Spleen (tissue), 11 donors: ENCODE data around the gene APOA1. TPM values are rescaled to one million over a fixed set of nuclear protein-coding genes. Genes with fewer than 3 reads are reported as not detected.

ENCODE experiments used
- DNase-seq: peaks from one replicate; pipeline ENCODE4 v3.0.0-alpha.2; 2020
- H3K27ac ChIP-seq, 8 donors: fragments of 200-600 bp; sonication (generic) in 7 of 8; 1 replicate in 4 of 8; 2 replicates in 4 of 8; pipeline versions ENCODE4 v1.5.0 to v1.8.0; 2016 to 2021; ENCODE audit warnings: inconsistent platforms in 4 of 8, mild to moderate bottlenecking in 4 of 8, moderate library complexity in 1 of 8
- H3K27me3 ChIP-seq, 7 donors: fragments of 200-600 bp; sonication (generic) in 6 of 7; replicated peaks in 1 of 7; 1 replicate in 4 of 7; 2 replicates in 3 of 7; pipeline versions ENCODE4 v1.5.0 to v1.8.0; 2016 to 2021; ENCODE audit warnings: inconsistent platforms in 3 of 7, mild to moderate bottlenecking in 1 of 7
- H3K36me3 ChIP-seq, 6 donors: fragments of 200-600 bp; sonication (generic) in 5 of 6; 1 replicate in 4 of 6; 2 replicates in 2 of 6; pipeline versions ENCODE4 v1.5.0 to v1.8.0; 2016 to 2021; ENCODE audit warnings: inconsistent platforms in 2 of 6
- H3K4me1 ChIP-seq, 6 donors: fragments of 200-600 bp; sonication (generic) in 5 of 6; 1 replicate in 3 of 6; 2 replicates in 3 of 6; pipeline versions ENCODE4 v1.5.0 to v1.8.0; 2016 to 2021; ENCODE audit warnings: inconsistent platforms in 3 of 6
- H3K4me3 ChIP-seq, 8 donors: fragments of 200-600 bp; sonication (generic) in 7 of 8; 1 replicate in 4 of 8; 2 replicates in 4 of 8; pipeline versions ENCODE4 v1.5.0 to v1.8.0; 2016 to 2021; ENCODE audit warnings: inconsistent platforms in 4 of 8, mild to moderate bottlenecking in 4 of 8, moderate library complexity in 2 of 8
- H3K9me3 ChIP-seq, 8 donors: fragments of 200-600 bp; sonication (generic) in 7 of 8; 1 replicate in 4 of 8; 2 replicates in 4 of 8; pipeline versions ENCODE4 v1.5.0 to v1.8.0; 2016 to 2021; ENCODE audit warnings: inconsistent platforms in 4 of 8
- POLR2A ChIP-seq, 3 donors: fragments of 450-650 bp; IDR thresholded peaks; one replicate each; pipeline ENCODE4 v1.5.1; 2017; ENCODE audit warnings: antibody characterized with exemption in 3 of 3, mild to moderate bottlenecking in 1 of 3
- POLR2AphosphoS5 ChIP-seq, 3 donors: sonication (generic); formaldehyde crosslinking; IDR thresholded peaks; one replicate each; pipeline ENCODE4 v1.5.1; 2017; ENCODE audit warnings: antibody characterized with exemption in 3 of 3
- WGBS, 5 donors: extraction: QIAGEN DNeasy Blood & Tissue Kit in 3 of 5; methylation state at CpG; one replicate each; pipeline versions ENCODE4 v1.1.5 to v1.1.7; 2013 to 2018; 5-methylcytosine and 5-hydroxymethylcytosine counted together
- intact Hi-C: fragments of 100-400 bp; cut with DNase I; formaldehyde crosslinking; loops from one replicate; pipeline ENCODE4 v1.15.0; 2023; ENCODE audit warnings: low total_unique reads
- polyA plus RNA-seq, 3 donors: library from polyadenylated mRNA; stranded (reverse); fragments of 200-250 nt; gene quantifications; one replicate each; pipeline ENCODE4 v1.2.1, GENCODE V29; 2013
- total RNA-seq, 7 donors: library from RNA; depleted of rRNA in 3 of 7; stranded (reverse); fragments of >200 nt in 3 of 7; fragmentation: NEBNext Ultra II Directional in 4 of 7; extraction: Animal tissue kit (Norgen Biotek cat#: 25700) in 4 of 7; gene quantifications; one replicate each; pipeline versions ENCODE4 v1.1.0 to v1.2.1, GENCODE V29; 2016 to 2021
- TF ChIP-seq, protein P1 (sequence below), 11 experiments: fragments of 200-600 bp in 7 of 11; fragments of 450-650 bp in 4 of 11; sonication (generic) in 4 of 11; IDR thresholded peaks in 8 of 11; conservative IDR thresholded peaks in 3 of 11; 1 replicate in 7 of 11; 2 replicates in 4 of 11; pipeline versions ENCODE4 v1.4.0 to v1.8.0; 2016 to 2021; ENCODE audit warnings: antibody characterized with exemption in 11 of 11, inconsistent platforms in 4 of 11, mild to moderate bottlenecking in 1 of 11
- donor health status: healthy with polysubstance abuse.
- donor health status: DM: no; HTN: no; CAD: no; lungs with moderate emphysema.
- donor health status: DM: no; HTN: no; CAD: no.
- donor health status: Bipolar disorder and iron deficiency.
- donor health status: healthy.
- donor health status: DM: no; HTN: no; CAD: no.
- donor health status: DM: yes; HTN: yes; CAD: no.

Gene APOA1
- total and polyA plus RNA-seq, 10 donors, result 0.44 to 3.3 (median 1.5) TPM; not detected in 2

DNA sequence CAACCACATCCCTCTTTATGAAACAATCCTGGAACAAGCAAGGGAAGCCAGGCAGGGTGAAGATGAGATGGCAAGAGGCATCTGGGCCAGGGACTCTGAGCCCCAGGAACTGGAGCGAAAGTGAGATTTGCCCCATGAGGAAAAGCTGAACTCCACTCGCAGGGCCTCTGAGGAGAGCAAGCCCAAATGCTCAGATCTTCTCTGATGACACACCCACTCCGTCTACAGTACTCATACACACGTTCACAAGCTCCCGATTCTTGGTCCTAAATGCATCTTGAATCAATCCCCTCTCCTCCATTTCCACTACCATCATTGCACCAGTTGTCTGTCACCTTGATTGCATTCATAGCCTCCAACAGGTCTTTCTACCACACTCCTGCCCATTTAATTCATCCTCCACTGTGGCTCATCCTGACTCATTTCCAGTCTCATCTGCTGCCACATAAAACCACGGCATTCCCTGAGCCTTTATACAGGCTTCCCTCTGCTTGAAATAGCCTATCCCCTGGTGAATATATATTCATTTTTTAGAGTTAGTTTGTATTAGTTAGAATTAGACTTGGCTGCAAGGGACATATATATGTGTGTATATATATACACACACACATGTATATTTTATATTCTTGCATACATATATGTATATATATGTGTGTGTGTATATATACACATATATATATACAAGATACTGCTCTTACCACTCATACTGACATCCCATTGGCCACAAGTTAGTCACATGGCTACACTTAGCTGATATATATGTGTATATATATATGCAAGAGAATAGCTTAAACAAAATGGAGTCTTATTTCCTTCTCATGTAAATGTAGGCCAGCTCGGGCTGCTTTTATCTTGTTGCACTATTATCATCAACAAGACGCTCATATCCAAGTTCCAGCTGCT lies 44.3 kb downstream of the APOA1 start:
- no peak overlapping the region for H3K4me3 ChIP-seq
- intact Hi-C loops, result no loop called here
- H3K27ac ChIP-seq, result no peak overlapping the region
- TF ChIP-seq POLR2A (IDR thresholded peaks at IDR 0.05) (no peak), POLR2AphosphoS5 (IDR thresholded peaks at IDR 0.05) (no peak)
- TF ChIP-seq, protein P1, sequence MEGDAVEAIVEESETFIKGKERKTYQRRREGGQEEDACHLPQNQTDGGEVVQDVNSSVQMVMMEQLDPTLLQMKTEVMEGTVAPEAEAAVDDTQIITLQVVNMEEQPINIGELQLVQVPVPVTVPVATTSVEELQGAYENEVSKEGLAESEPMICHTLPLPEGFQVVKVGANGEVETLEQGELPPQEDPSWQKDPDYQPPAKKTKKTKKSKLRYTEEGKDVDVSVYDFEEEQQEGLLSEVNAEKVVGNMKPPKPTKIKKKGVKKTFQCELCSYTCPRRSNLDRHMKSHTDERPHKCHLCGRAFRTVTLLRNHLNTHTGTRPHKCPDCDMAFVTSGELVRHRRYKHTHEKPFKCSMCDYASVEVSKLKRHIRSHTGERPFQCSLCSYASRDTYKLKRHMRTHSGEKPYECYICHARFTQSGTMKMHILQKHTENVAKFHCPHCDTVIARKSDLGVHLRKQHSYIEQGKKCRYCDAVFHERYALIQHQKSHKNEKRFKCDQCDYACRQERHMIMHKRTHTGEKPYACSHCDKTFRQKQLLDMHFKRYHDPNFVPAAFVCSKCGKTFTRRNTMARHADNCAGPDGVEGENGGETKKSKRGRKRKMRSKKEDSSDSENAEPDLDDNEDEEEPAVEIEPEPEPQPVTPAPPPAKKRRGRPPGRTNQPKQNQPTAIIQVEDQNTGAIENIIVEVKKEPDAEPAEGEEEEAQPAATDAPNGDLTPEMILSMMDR (IDR thresholded peaks at IDR 0.05 in 8 of 11, conservative IDR thresholded peaks at IDR 0.05 in 3 of 11), result no peak
- no peaks in the 10 kb centered on the region for H3K9me3 ChIP-seq
- no peak for DNase-seq
- 75 to 92% (median 81%) methylated on average over 8 of the region's 8 CpGs for WGBS, 5 donors
- H3K4me1 ChIP-seq, result peaks cover 0 to 24% (median 18%) of the 10 kb centered on the region in 6 donors
- H3K27me3 ChIP-seq, result peaks cover 0 to 19% (median 0%) of the 10 kb centered on the region in 7 donors
- no peaks in the 10 kb centered on the region for H3K36me3 ChIP-seq

DNA sequence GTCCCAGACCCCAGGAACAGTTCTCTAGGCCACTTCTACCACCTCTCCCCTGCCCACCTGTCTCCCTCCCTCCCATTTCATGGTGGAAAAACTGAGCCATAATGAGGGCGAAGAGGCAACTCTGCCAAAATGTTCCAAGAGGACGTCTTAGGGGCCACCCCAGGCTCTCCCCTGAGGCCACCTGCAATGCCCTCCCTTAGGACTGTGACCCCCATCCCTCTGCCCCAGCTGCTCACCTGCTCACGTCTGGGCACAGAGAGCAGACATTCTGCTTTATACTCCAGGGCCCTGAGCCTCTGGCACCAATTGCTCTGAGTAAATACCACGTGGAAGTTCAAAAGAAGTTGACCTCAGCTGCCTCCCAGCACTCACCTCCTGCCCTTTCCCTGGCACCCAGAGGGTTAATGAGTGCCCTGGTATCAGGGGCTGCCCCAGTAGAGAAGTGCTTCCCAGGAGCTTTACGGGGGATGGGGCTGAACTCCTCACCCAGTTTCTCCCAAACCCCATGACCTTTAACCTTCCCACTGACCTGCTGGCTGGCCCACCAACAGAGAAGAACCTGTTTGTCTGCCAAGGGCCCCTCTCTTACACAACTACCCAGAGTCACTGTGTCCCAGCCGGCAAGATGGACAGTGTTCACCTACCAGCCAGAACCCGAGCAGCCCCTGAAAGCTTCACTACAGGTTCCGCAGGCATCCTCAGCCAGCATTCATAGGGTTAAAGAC lies 45.1 kb downstream of the APOA1 start:
- Histone ChIP-seq H3K27me3 (peaks cover 0 to 19% (median 0%) of the 10 kb centered on the region in 7 donors), H3K36me3 (no peaks in the 10 kb centered on the region), H3K4me3 (no peak overlapping the region), H3K27ac (no peak overlapping the region), H3K9me3 (no peaks in the 10 kb centered on the region), H3K4me1 (peaks cover under 1 to 27% (median 21%) of the 10 kb centered on the region in 6 donors)
- intact Hi-C loops, result no loop called here
- no peak for DNase-seq
- WGBS, 5 donors, result 78 to 89% (median 87%) methylated on average over 7 to 8 of the region's 8 CpGs
- TF ChIP-seq, protein P1 (IDR thresholded peaks at IDR 0.05 in 8 of 11, conservative IDR thresholded peaks at IDR 0.05 in 3 of 11), result no peak
- TF ChIP-seq POLR2AphosphoS5 (IDR thresholded peaks at IDR 0.05), result no peak
- TF ChIP-seq POLR2A (IDR thresholded peaks at IDR 0.05), result no peak

DNA sequence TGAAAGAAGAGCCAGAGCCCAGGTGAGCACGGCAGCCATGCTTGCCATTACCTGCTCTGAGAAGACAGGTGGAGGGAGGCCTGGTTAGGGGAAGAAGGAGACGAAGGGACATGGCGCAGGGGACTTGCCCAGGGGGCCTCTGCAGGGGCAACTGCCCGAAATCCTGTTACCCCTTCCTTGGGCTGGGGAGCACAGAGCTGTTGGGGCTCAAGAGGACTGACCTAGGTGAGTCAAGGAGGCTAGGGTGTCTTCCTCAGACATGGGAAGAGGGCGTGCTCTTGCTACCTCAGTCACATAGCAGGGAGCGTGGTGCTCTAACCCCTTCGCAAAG lies 45.6 kb downstream of the APOA1 start, which contains the start of gene APOA5:
Gene APOA5, minus strand, starts transcription at position 67 of the 331 bp plus-strand sequence. Its CDS starts 19 bp downstream, at position 48.
- DNase-seq, result no peak
- Histone ChIP-seq H3K9me3 (no peaks in the 10 kb centered on the region), H3K27ac (no peak within 1 kb of the TSS), H3K4me3 (peak within 1 kb of the TSS in 1 of 8 donors; percentile 46), H3K36me3 (peaks cover 0 to under 1% (median 0%) of the 10 kb centered on the region in 6 donors), H3K27me3 (peaks cover 0 to 19% (median 0%) of the 10 kb centered on the region in 7 donors), H3K4me1 (peaks cover 5 to 33% (median 27%) of the 10 kb centered on the region in 6 donors)
- intact Hi-C loops, result loop anchor here (2.0 kb wide), 1 partner anchor 315 kb away; no protein-coding TSS in a partner anchor
- TF ChIP-seq, protein P1 (IDR thresholded peaks at IDR 0.05 in 8 of 11, conservative IDR thresholded peaks at IDR 0.05 in 3 of 11), result no peak
- no peak for TF ChIP-seq POLR2A (IDR thresholded peaks at IDR 0.05)
- WGBS, 5 donors, result 85 to 97% (median 88%) methylated on average over 7 of the region's 7 CpGs
